Hematopoietic multipotent progenitor cell treated with erythropoietin and hydrocortisone succinate and interleukin-3 and kit ligand, for 4 days (in vitro differentiated cells): Measurements from ENCODE around the gene LBX1.

ENCODE experiments used
- DNase-seq: peaks from one replicate; pipeline ENCODE4 v3.0.0-alpha.2; 2015

LBX1 gene

GRCh38 chr10:101224910-101225823 is 4.1 kb downstream of the LBX1 start:
- DNase-seq, result no peak

DNA sequence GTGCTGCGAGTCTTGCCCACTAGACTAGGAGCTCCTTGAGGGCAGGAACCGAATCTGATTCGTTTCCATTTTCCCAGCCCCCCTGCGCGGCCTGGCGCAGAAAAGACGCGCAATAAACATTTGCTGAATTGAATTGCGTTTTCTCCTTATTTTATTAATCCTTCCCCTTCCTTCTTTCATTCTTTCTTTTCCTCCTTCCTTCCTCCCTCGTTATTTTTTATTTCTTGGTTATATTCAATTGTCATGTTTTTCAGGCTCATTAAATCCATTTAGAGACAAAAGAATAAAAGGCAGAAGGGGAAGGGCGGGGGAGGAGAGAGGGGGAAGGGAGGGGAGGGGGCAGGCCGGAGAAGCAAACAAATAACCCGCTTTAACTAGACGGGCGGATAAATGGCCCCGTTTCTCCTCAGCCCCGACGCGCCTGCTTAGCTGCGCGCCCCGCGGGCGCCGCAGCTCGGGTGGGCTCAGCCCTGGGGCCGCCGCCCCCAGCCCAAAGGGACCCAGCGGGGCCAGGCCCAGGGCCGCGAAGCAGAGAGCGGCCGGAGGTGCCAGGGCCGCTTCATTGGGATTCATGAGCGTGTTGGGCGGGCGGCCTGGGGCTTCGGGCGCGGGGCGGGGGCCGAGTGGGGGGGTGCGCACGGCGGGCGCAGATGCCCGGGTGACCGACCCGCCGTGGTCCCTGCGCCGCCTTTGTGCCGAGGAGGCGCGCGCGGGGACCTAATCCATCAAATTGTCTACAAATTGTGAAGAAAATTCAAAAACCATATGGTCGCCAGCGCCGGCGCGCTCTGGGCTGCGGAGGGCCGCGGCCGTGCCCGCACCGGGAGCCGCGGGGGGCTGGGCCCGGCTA is 5.0 kb downstream of the LBX1 start:
- DNase-seq, result no peak

- no peak for DNase-seq
Observed at GRCh38 chr10:101223274-101224059, 5.8 kb downstream of the LBX1 start.

DNA sequence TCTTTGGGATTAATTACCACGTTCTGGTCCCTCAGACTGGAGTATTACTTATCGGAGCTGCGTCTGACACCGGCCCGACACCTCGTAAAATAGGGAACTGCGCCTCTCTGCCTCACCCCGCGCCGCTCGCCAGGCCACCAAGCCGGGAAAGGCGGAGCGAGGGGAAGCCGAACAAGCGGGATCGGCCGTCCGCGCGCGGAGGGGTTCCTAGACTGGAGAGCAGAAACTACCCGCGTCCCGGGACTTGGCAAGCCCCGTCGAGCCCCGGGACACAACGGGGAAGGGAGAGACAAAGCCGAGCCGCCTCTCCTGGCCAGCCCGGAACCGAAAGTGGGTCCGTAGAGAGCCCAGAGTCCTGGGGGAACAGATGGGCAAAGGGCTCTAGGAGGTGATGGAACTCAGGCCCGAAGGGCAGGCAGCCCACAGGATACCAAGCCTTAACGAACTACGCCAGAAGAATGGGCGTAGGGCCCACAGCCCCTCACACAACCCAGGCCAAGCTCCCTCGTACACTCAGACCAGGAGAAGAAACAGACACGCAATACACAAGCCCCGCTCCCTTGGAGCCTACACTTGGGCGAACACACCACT is 6.5 kb downstream of the LBX1 start:
- no peak for DNase-seq

GRCh38 chr10:101221963-101222531 is 7.2 kb downstream of the LBX1 start:
- no peak for DNase-seq

DNA sequence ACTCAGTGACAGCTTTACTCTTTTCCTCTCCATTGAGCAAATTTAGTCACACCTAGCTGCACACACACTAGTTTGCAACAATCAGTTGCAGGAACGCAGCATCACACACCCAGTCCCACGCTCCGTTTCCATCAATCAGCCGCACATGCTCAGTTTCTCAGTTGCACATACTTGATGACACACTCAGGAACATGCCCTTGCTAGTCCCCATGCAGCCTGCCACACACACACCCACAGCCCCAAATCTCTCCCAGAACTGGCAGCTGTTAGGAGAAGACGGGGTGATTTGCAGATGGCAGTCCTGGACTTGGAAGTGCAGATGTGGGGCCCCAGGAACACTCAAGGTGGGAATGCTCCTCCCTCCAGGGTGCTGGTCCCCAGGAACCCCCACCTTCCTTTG is 7.7 kb downstream of the LBX1 start:
- DNase-seq, result no peak

GRCh38 chr10:101219946-101220451 is 9.3 kb downstream of the LBX1 start:
- DNase-seq, result no peak

- no peak for DNase-seq
Observed at GRCh38 chr10:101219139-101219945, 9.9 kb downstream of the LBX1 start.

DNA sequence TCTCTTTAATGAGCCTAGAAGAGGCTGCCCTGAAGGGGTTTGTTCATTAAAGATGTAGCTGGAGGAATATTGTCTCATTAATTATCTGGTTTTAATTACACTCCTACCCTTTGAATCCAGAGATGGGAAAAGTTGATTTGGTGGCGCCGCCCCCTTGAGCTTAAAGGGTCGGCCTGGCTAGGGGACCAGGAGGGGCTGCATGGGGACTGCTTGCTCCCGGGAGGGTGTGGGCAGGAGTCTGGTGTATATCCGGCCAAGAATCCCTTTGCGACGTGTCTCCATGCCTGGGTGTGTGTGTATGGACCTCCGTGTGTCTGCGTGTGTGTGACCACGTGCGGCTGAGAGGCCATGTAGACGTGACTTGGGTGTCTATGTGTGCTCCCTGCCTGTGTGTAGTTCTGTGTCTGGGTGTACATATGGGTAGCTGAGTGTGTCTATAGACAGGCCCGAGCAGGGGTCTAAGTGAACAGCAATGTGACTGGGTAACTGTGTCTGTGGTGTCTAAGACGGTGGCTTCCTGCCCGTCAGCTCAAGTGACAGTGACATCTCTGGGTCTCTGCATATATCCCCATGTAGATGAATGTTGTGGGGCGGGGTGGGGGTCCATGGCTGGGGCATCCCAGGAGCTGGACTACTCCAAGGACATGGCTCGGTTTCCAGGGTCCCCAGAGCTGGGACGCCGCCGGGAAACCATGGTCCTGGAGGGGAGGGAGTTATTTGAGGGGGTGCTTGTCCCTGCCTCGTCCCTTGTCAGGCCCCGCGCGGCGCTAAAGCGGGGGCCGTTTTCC is 10.7 kb downstream of the LBX1 start:
- DNase-seq, result no peak

GRCh38 chr10:101217450-101218281 is 11.6 kb downstream of the LBX1 start:
- peak; percentile 58 for DNase-seq

- DNase-seq, result no peak
Observed at GRCh38 chr10:101217044-101217425, 12.2 kb downstream of the LBX1 start.

GRCh38 chr10:101216207-101217043 is 12.8 kb downstream of the LBX1 start:
- DNase-seq, result no peak

- no peak for DNase-seq
Observed at GRCh38 chr10:101215397-101216206, 13.7 kb downstream of the LBX1 start.

- DNase-seq, result peak; percentile 76
Observed at GRCh38 chr10:101214446-101215396, 14.5 kb downstream of the LBX1 start.

GRCh38 chr10:101208543-101208942 is 20.7 kb downstream of the LBX1 start:
- DNase-seq, result no peak

DNA sequence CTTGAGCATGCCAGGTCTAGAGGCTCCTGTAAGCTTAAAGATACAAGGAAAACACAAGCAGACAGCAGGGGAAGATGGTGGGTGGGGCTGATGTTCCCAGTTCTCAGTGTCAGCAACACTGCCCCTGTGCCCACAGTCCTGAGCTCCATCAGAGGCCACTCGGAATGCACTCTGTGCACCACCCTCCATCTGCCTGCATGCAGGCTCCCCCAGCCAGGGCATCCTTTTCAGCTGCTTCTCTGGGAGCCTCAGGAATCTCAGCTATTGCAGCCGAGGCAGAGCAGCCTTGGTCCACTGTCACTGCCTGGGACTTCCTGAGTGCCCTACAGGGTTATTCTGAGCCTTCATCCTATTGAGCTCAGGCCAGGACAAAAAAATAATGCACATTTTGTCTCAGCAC is 22.2 kb downstream of the LBX1 start:
- no peak for DNase-seq
